GM23338 (cell line): ENCODE data around the gene ENTPD6. TPM values are rescaled to one million over a fixed set of nuclear protein-coding genes. Genes with fewer than 3 reads are reported as not detected.

Source experiments
- ATAC-seq: fragments of 200-7000 bp; cut with Tn5 transposase; 3 replicates; pipeline ENCODE4 v1.9.1; 2020
- DNase-seq: peaks from one replicate; pipeline ENCODE4 v3.0.0-alpha.2; 2015; ENCODE audit warnings: low spot score
- H2AFZ ChIP-seq: fragments of 200-600 bp; sonication (generic); 2 replicates; pipeline ENCODE4 v1.8.0; 2016; ENCODE audit warnings: antibody characterized with exemption, mild to moderate bottlenecking, moderate library complexity
- H3F3A ChIP-seq: fragments of 200-600 bp; sonication (generic); replicated peaks from 2 replicates; pipeline ENCODE4 v1.8.0; 2017; ENCODE audit warnings: antibody characterized with exemption, mixed run types, low read depth
- H3K27ac ChIP-seq: fragments of 200-600 bp; sonication (generic); 2 replicates; pipeline ENCODE4 v1.6.1; 2016; ENCODE audit warnings: low read depth
- H3K27me3 ChIP-seq: fragments of 200-600 bp; sonication (generic); 2 replicates; pipeline ENCODE4 v1.8.0; 2016; ENCODE audit warnings: mild to moderate bottlenecking, mixed run types, moderate library complexity; ENCODE audit not compliant: insufficient read depth
- H3K36me3 ChIP-seq: fragments of 200-600 bp; sonication (generic); 2 replicates; pipeline ENCODE4 v1.8.0; 2016; ENCODE audit warnings: mild to moderate bottlenecking; ENCODE audit not compliant: insufficient read depth
- H3K4me1 ChIP-seq: fragments of 200-600 bp; sonication (generic); 2 replicates; pipeline ENCODE4 v1.8.0; 2016; ENCODE audit warnings: mild to moderate bottlenecking, moderate library complexity; ENCODE audit not compliant: insufficient read depth
- H3K4me2 ChIP-seq: fragments of 200-600 bp; sonication (generic); 2 replicates; pipeline ENCODE4 v1.7.1; 2017; ENCODE audit warnings: mixed run types
- H3K4me3 ChIP-seq: fragments of 200-600 bp; sonication (generic); 2 replicates; pipeline ENCODE4 v1.6.1; 2016; ENCODE audit warnings: mixed run types
- H3K79me2 ChIP-seq: fragments of 200-600 bp; sonication (generic); replicated peaks from 2 replicates; pipeline ENCODE4 v1.8.0; 2017; ENCODE audit warnings: mild to moderate bottlenecking; ENCODE audit not compliant: insufficient read depth
- H3K9me2 ChIP-seq: fragments of 200-600 bp; sonication (generic); 2 replicates; pipeline ENCODE4 v1.8.0; 2017; ENCODE audit not compliant: insufficient read depth
- H4K20me1 ChIP-seq: fragments of 200-600 bp; sonication (generic); replicated peaks from 2 replicates; pipeline ENCODE4 v1.8.0; 2017; ENCODE audit warnings: mild to moderate bottlenecking; ENCODE audit not compliant: insufficient read depth
- H3K27ac Mint-ChIP-seq: 2 replicates; pipeline ENCODE4 v1.8.0; 2020; ENCODE audit warnings: inconsistent platforms, mild to moderate bottlenecking, moderate library complexity, mixed read lengths
- H3K27me3 Mint-ChIP-seq: 3 replicates; pipeline ENCODE4 v1.8.0; 2022; ENCODE audit warnings: low read depth, mild to moderate bottlenecking, moderate library complexity, mixed read lengths, inconsistent platforms; ENCODE audit not compliant: insufficient read depth, poor library complexity
- H3K36me3 Mint-ChIP-seq: 3 replicates; pipeline ENCODE4 v1.8.0; 2021; ENCODE audit warnings: low read depth, mild to moderate bottlenecking, inconsistent platforms, moderate library complexity, mixed read lengths
- H3K4me1 Mint-ChIP-seq: 3 replicates; pipeline ENCODE4 v1.8.0; 2020; ENCODE audit warnings: mild to moderate bottlenecking, inconsistent platforms, mixed read lengths
- H3K4me3 Mint-ChIP-seq: 3 replicates; pipeline ENCODE4 v1.8.0; 2021; ENCODE audit warnings: moderate library complexity, mild to moderate bottlenecking, inconsistent platforms, mixed read lengths
- H3K9me3 Mint-ChIP-seq: 3 replicates; pipeline ENCODE4 v1.8.0; 2020; ENCODE audit warnings: moderate library complexity, mild to moderate bottlenecking, inconsistent platforms, mixed read lengths
- EZH2 ChIP-seq: fragments of 200-600 bp; sonication (generic); IDR thresholded peaks from one replicate; pipeline ENCODE4 v1.8.0; 2017; ENCODE audit warnings: antibody characterized with exemption, mild to moderate bottlenecking, low read depth; ENCODE audit not compliant: unreplicated experiment
- JUNB ChIP-seq: IDR thresholded peaks from one replicate; pipeline ENCODE4 v1.6.1; 2016; ENCODE audit warnings: antibody characterized with exemption; ENCODE audit not compliant: unreplicated experiment
- POLR2AphosphoS5 ChIP-seq: IDR thresholded peaks from 2 replicates; pipeline ENCODE4 v1.6.1; 2016; ENCODE audit warnings: antibody characterized with exemption, low read depth
- STAT1 ChIP-seq: IDR thresholded peaks from one replicate; pipeline ENCODE4 v1.6.1; 2016; ENCODE audit warnings: antibody characterized with exemption; ENCODE audit not compliant: unreplicated experiment
- ZNF114 ChIP-seq: fragments of 250-450 bp; sonication (Bioruptor Pico); IDR thresholded peaks from 2 replicates; pipeline ENCODE4 v1.5.0; 2020; ENCODE audit warnings: mild to moderate bottlenecking, moderate library complexity
- ZNF331 ChIP-seq: fragments of 250-450 bp; sonication (Bioruptor Pico); IDR thresholded peaks from 2 replicates; pipeline ENCODE4 v1.5.0; 2020; ENCODE audit warnings: low read depth, mild to moderate bottlenecking, moderate library complexity
- polyA plus RNA-seq: library from polyadenylated mRNA; unstranded; fragments of >200 nt; fragmentation: Nextera tagmentation; extraction: Ambion mirVana; gene quantifications from 2 replicates; pipeline ENCODE4 v1.2.1, GENCODE V29; 2016
- total RNA-seq: library from RNA; depleted of rRNA; stranded (reverse); fragments of >200 nt; shearing (Covaris generic); gene quantifications from 2 replicates; pipeline ENCODE4 v1.2.3, GENCODE V29; 2014
- TF ChIP-seq, protein P1 (sequence below): IDR thresholded peaks from 2 replicates; pipeline ENCODE4 v1.6.1; 2016; ENCODE audit warnings: antibody characterized with exemption
- TF ChIP-seq, protein P2 (sequence below): fragments of 250-450 bp; sonication (Bioruptor Pico); IDR thresholded peaks from 2 replicates; pipeline ENCODE4 v1.5.0; 2020; ENCODE audit warnings: mild to moderate bottlenecking, moderate library complexity

The ENTPD6 gene
- total and polyA plus RNA-seq, 2 experiments from 2014 or later: 19.3 to 45.9 TPM

DNA sequence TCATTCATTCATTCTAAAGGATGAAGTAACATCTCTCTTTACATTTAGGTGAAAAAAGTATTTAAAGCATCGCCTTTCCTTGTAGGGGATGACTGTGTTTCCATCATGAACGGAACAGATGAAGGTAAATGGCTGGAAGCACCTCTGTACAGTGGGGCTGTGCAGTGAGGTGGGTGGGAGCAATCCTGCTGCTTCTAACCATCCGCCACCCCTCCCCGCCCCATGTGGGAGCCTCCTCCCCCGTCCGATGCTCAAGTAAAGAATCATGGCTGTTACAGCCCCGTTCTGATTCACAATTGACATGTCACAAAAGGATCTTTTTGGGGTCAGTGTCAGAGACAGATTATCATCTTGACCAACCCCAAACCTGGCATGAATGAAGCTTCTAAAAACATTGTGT, 19.3 kb downstream of the ENTPD6 start:
- TF ChIP-seq ZNF114 (CRISPR knock-in tag) (no peak), ZNF331 (CRISPR knock-in tag) (no peak), POLR2AphosphoS5 (no peak)
- TF ChIP-seq, protein P1, sequence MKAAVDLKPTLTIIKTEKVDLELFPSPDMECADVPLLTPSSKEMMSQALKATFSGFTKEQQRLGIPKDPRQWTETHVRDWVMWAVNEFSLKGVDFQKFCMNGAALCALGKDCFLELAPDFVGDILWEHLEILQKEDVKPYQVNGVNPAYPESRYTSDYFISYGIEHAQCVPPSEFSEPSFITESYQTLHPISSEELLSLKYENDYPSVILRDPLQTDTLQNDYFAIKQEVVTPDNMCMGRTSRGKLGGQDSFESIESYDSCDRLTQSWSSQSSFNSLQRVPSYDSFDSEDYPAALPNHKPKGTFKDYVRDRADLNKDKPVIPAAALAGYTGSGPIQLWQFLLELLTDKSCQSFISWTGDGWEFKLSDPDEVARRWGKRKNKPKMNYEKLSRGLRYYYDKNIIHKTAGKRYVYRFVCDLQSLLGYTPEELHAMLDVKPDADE: no peak

DNA sequence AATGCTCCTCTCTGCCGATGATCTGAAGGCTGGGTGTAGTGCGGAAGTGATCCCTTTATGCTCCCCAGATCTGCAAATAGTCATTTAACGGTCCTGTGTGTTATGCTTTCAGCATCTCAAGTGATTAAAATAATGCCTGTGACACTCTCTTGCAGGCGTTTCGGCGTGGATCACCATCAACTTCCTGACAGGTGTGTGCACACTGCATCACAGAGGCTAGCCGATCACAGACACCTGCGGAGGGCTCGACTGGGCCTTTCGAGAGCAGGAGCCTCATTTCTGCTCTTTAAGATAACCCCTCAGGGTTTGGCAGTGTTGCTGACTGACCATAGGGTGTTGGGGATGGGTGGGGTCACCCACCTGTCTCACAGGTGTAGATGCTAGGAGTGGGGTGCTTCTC, 20.0 kb downstream of the ENTPD6 start:
- no peak overlapping the region for H3K4me3 Mint-ChIP-seq
- ATAC-seq: no peak

More for the DNA sequence above, 19.3 kb downstream of the ENTPD6 start:
- Histone ChIP-seq H3K36me3 (no peaks in the 10 kb centered on the region), H3K4me1 (no peaks in the 10 kb centered on the region), H3K27ac (no peak overlapping the region), H3K79me2 (no peaks in the 10 kb centered on the region), H3K4me3 (no peak overlapping the region), H3K4me2 (no peak overlapping the region), H3F3A (no peaks in the 10 kb centered on the region), H3K9me2 (no peaks in the 10 kb centered on the region), H4K20me1 (peaks cover 5% of the 10 kb centered on the region; the same call in 1 of the 2 replicates), H2AFZ (no peak overlapping the region), H3K27me3 (no peaks in the 10 kb centered on the region)
- H3K27ac Mint-ChIP-seq: no peak overlapping the region
- H3K36me3 Mint-ChIP-seq: peaks cover 10% of the 10 kb centered on the region; the same call in 2 of the 3 replicates
- no peaks in the 10 kb centered on the region for H3K9me3 Mint-ChIP-seq
- H3K4me1 Mint-ChIP-seq: peaks cover 2% of the 10 kb centered on the region; the same call in 1 of the 3 replicates
- ATAC-seq (no peak), DNase-seq (no peak)
- H3K4me3 Mint-ChIP-seq: no peak overlapping the region
- H3K27me3 Mint-ChIP-seq: peaks cover 4% of the 10 kb centered on the region

More for the DNA sequence above, 20.0 kb downstream of the ENTPD6 start:
- Mint-ChIP-seq H3K4me1 (peaks cover 2% of the 10 kb centered on the region; the same call in 1 of the 3 replicates), H3K36me3 (peaks cover 10% of the 10 kb centered on the region; the same call in 2 of the 3 replicates), H3K27ac (no peak overlapping the region), H3K9me3 (no peaks in the 10 kb centered on the region), H3K27me3 (peaks cover 4% of the 10 kb centered on the region)
- Histone ChIP-seq H3K79me2 (no peaks in the 10 kb centered on the region), H2AFZ (no peak overlapping the region), H3K36me3 (no peaks in the 10 kb centered on the region), H3F3A (no peaks in the 10 kb centered on the region), H3K4me3 (no peak overlapping the region), H3K27me3 (no peaks in the 10 kb centered on the region), H3K27ac (no peak overlapping the region), H3K4me2 (no peak overlapping the region), H4K20me1 (0 out of 2 replicates have a peak, but pooled peaks cover 5% of the 10 kb centered on the region), H3K9me2 (no peaks in the 10 kb centered on the region), H3K4me1 (no peaks in the 10 kb centered on the region)
- DNase-seq: no peak
- TF ChIP-seq EZH2: no peak
- no peak for TF ChIP-seq JUNB
- TF ChIP-seq, protein P1: no peak
- no peak for TF ChIP-seq STAT1
- TF ChIP-seq ZNF114 (CRISPR knock-in tag): no peak
- TF ChIP-seq, protein P2, sequence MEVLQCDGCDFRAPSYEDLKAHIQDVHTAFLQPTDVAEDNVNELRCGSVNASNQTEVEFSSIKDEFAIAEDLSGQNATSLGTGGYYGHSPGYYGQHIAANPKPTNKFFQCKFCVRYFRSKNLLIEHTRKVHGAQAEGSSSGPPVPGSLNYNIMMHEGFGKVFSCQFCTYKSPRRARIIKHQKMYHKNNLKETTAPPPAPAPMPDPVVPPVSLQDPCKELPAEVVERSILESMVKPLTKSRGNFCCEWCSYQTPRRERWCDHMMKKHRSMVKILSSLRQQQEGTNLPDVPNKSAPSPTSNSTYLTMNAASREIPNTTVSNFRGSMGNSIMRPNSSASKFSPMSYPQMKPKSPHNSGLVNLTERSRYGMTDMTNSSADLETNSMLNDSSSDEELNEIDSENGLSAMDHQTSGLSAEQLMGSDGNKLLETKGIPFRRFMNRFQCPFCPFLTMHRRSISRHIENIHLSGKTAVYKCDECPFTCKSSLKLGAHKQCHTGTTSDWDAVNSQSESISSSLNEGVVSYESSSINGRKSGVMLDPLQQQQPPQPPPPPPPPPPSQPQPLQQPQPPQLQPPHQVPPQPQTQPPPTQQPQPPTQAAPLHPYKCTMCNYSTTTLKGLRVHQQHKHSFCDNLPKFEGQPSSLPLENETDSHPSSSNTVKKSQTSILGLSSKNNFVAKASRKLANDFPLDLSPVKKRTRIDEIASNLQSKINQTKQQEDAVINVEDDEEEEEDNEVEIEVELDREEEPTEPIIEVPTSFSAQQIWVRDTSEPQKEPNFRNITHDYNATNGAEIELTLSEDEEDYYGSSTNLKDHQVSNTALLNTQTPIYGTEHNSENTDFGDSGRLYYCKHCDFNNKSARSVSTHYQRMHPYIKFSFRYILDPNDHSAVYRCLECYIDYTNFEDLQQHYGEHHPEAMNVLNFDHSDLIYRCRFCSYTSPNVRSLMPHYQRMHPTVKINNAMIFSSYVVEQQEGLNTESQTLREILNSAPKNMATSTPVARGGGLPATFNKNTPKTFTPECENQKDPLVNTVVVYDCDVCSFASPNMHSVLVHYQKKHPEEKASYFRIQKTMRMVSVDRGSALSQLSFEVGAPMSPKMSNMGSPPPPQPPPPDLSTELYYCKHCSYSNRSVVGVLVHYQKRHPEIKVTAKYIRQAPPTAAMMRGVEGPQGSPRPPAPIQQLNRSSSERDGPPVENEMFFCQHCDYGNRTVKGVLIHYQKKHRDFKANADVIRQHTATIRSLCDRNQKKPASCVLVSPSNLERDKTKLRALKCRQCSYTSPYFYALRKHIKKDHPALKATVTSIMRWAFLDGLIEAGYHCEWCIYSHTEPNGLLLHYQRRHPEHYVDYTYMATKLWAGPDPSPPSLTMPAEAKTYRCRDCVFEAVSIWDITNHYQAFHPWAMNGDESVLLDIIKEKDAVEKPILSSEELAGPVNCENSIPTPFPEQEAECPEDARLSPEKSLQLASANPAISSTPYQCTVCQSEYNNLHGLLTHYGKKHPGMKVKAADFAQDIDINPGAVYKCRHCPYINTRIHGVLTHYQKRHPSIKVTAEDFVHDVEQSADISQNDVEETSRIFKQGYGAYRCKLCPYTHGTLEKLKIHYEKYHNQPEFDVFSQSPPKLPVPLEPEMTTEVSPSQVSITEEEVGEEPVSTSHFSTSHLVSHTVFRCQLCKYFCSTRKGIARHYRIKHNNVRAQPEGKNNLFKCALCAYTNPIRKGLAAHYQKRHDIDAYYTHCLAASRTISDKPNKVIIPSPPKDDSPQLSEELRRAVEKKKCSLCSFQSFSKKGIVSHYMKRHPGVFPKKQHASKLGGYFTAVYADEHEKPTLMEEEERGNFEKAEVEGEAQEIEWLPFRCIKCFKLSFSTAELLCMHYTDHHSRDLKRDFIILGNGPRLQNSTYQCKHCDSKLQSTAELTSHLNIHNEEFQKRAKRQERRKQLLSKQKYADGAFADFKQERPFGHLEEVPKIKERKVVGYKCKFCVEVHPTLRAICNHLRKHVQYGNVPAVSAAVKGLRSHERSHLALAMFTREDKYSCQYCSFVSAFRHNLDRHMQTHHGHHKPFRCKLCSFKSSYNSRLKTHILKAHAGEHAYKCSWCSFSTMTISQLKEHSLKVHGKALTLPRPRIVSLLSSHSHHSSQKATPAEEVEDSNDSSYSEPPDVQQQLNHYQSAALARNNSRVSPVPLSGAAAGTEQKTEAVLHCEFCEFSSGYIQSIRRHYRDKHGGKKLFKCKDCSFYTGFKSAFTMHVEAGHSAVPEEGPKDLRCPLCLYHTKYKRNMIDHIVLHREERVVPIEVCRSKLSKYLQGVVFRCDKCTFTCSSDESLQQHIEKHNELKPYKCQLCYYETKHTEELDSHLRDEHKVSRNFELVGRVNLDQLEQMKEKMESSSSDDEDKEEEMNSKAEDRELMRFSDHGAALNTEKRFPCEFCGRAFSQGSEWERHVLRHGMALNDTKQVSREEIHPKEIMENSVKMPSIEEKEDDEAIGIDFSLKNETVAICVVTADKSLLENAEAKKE: no peak
- TF ChIP-seq ZNF331 (CRISPR knock-in tag): no peak
- TF ChIP-seq POLR2AphosphoS5: no peak
